ENCODE measurements around the gene TUBA3D. TPM values are rescaled to one million over a fixed set of nuclear protein-coding genes. Genes with fewer than 3 reads are reported as not detected.
"Not testable (repeated sequence)": the region's sequence is repeated elsewhere in the genome, so short reads cannot be mapped to it uniquely, and the experiment has no call there.

TUBA3D gene
- total and polyA plus RNA-seq, 8 donors = 0.92 TPM; not detected in 7

DNA sequence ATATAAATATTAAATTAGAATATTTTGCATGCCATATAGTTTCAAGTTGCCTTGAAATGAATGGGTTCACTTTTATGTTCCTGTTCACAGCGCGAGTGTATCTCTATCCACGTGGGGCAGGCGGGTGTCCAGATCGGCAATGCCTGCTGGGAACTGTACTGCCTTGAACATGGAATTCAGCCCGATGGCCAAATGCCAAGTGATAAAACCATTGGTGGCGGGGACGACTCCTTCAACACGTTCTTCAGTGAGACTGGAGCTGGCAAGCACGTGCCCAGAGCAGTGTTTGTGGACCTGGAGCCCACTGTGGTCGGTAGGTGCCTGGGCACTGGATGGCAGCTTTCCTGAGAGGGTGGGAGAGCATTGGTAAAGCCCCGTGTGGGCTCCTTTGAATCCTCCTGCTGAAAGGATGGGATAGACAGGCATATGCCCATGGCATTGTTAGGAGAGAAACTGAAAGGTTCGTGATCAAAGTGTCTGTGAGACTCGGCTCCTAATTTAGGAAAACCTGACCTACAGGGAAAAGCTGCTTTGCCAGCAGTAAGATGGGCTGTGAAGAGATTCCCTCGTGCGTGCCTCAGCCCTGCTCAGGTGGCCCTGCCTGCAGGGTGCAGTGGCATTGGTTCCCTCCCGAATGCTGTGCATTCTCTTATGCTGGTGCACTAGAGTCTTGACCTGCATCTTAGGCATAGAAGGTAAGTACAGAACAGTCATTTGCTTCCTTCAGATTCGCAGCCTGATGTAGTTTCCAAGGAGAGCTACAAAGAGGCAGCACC lies 2.3 kb downstream of the TUBA3D start:
- H3K36me3 ChIP-seq = peaks cover 0 to 10% (median 9%) of the 10 kb centered on the region in 4 donors
- H3K27me3 ChIP-seq; H3K4me3 ChIP-seq; H3K4me1 ChIP-seq; H3K27ac ChIP-seq; H3K9me3 ChIP-seq; intact Hi-C loops (cut with DNase I; ENCODE audit: low total_unique reads): not testable (repeated sequence)
- DNase-seq = peak in 1 of 2 donors; percentile 62
- 68 to 88% (median 72%) methylated on average over 11 to 15 of the region's 18 CpGs for WGBS, 5 donors

DNA sequence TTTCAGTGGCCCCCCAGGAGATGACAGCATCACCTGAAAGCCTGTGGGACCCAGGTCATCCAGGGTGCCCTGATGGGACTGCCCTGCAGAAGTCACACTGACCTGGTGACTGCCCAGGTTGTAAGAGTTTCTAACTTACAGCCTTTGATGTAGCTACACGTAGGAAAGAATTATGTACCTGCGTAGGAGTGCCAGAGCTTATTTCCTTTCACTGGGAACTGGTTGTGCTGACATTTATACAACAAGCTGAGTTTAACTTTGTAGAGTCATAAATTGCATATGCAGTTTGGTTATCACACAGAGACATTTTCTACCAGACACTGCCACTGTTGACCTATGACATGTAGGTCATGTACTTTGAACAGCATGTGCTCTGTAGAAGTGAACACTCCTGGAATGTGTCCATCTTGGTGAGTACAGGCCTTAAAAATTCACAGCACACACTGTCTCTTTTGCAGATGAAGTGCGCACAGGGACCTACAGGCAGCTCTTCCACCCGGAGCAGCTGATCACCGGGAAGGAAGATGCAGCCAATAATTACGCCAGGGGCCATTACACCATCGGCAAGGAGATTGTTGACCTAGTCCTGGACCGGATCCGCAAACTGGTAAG lies 3.0 kb downstream of the TUBA3D start:
- H3K4me3 ChIP-seq; intact Hi-C loops (cut with DNase I; ENCODE audit: low total_unique reads); DNase-seq; H3K4me1 ChIP-seq; H3K27me3 ChIP-seq; H3K27ac ChIP-seq; H3K9me3 ChIP-seq: not testable (repeated sequence)
- 85 to 96% (median 90%) methylated on average over 8 to 9 of the region's 9 CpGs for WGBS, 5 donors
- H3K36me3 ChIP-seq = peaks cover 0 to 17% (median 16%) of the 10 kb centered on the region in 4 donors

DNA sequence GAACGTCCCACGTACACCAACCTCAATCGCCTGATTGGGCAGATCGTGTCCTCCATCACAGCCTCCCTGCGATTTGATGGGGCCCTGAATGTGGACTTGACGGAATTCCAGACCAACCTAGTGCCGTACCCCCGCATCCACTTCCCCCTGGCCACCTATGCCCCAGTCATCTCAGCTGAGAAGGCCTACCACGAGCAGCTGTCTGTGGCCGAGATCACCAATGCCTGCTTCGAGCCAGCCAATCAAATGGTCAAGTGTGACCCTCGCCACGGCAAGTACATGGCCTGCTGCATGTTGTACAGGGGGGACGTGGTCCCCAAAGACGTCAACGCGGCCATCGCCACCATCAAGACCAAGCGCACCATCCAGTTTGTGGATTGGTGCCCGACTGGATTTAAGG lies 4.4 kb downstream of the TUBA3D start:
- not testable (repeated sequence) for H3K4me3 ChIP-seq, H3K9me3 ChIP-seq, DNase-seq, H3K4me1 ChIP-seq, H3K27me3 ChIP-seq, H3K27ac ChIP-seq
- intact Hi-C loops (cut with DNase I; ENCODE audit: low total_unique reads) = loop anchor here (10.0 kb wide), 1 partner anchor 1296 kb away; the partner anchor contains the start of genes MZT2B and SMPD4
- H3K36me3 ChIP-seq = peaks cover 0 to 23% (median 21%) of the 10 kb centered on the region in 4 donors
- 92 to 99% (median 97%) methylated on average over 8 to 18 of the region's 20 CpGs for WGBS, 5 donors

DNA sequence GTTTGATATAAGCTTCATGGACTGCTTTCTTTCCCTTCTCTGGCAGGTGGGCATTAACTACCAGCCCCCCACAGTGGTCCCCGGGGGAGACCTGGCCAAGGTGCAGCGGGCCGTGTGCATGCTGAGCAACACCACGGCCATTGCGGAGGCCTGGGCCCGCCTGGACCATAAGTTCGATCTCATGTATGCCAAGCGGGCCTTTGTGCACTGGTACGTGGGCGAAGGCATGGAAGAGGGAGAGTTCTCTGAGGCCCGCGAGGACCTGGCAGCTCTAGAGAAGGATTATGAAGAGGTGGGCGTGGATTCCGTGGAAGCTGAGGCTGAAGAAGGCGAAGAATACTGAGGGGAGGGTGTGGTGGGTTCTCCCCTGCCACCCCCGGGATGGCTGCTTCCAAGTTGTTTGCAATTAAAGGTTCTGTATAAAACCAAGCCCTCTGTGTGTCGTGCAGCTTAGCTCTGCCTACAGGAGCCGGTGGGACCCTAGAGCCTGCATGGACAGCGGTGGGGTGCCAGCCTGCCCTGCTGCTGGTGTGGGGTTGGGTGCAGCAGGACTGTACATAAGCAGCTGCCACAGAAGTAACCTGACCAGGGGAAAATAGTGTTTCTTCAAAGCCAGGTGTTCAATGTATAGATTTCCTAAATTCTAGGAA lies 6.7 kb downstream of the TUBA3D start:
- not testable (repeated sequence) for H3K9me3 ChIP-seq, H3K27me3 ChIP-seq, H3K4me1 ChIP-seq, H3K4me3 ChIP-seq, DNase-seq, H3K27ac ChIP-seq
- peaks cover 0 to 29% (median 21%) of the 10 kb centered on the region in 4 donors for H3K36me3 ChIP-seq
- 92 to 98% (median 97%) methylated on average over 16 to 19 of the region's 19 CpGs for WGBS, 5 donors
- intact Hi-C loops (cut with DNase I; ENCODE audit: low total_unique reads) = loop anchor here (10.0 kb wide), 1 partner anchor 1298 kb away; the partner anchor contains the start of genes MZT2B and SMPD4

DNA sequence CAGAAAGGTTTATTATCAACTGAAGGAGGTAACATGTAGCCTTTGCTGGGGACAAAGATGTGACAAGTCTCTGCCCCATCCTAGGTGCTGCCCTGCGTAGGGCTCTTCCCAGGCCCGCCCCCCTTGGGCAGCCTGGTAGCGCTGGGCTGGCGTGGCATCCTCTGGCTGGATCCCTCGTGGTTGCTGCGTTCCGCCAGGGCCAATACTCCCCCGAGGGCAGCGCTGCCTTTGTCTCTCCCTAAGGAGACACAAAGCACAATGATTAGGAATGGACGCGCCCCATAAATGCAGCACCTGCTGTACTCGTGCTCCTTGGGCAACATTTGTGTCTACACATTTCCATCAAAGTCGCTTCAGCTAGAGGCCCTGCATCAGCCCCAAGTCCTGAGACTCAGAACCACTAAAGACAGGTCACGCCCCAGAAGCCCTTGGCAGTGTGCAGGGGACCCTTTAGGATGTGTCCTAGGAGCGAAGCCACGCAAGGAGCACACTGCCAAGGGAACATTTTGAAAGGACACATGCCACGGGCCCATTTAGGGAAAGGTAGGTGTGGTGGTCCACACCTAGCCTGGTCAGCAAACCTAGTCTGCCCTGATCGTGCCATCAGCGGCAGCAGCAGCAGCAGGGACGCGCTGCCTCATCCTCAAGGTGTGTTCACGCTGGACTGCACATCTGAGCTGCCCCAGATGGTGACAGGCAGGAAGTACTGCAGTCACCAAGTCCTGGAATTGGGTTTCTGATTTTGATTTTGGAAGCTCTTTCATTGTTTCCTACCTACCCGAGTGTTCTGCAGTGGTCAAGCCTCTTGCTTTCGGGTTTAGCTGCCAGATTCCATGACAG lies 8.3 kb downstream of the TUBA3D start:
- H3K36me3 ChIP-seq = peaks cover 0 to 29% (median 21%) of the 10 kb centered on the region in 4 donors
- not testable (repeated sequence) for H3K4me1 ChIP-seq, H3K27ac ChIP-seq, H3K4me3 ChIP-seq, DNase-seq, H3K9me3 ChIP-seq, H3K27me3 ChIP-seq
- intact Hi-C loops (cut with DNase I; ENCODE audit: low total_unique reads) = loop anchor here (10.0 kb wide), 1 partner anchor 1299 kb away; the partner anchor contains the start of genes MZT2B and SMPD4
- 93 to 94% (median 93%) methylated on average over 18 to 23 of the region's 24 CpGs for WGBS, 5 donors

DNA sequence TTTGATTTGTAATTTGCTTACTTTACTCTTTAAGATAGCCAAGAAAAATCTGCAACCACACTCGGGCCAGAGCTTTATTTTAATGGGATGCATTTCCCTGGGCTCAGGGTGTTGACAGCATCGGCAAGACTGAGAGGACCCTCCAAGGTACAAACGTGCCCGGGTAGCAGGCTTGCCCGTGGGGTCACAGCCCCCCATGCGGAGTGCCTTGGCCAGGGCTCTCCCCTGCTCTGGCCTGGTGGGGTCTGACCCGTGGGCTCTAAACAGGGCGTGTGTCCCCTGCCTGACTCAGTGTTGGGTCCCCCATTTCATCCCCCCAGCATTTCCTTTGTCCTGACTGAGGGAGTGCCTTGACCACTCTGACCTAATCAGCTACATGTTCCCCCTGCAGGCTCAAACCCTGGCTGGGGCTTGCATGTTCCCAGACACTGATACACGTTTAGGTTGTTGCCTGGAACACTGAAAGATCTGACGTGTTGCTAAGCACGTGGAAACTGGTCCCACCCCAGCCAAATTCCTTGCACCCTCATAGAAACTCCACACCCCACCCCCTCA lies 9.1 kb downstream of the TUBA3D start:
- WGBS, 5 donors = 78 to 89% (median 82%) methylated on average over 11 of the region's 11 CpGs
- H3K9me3 ChIP-seq, H3K4me3 ChIP-seq, DNase-seq, H3K27me3 ChIP-seq, H3K4me1 ChIP-seq, H3K27ac ChIP-seq: not testable (repeated sequence)
- intact Hi-C loops (cut with DNase I; ENCODE audit: low total_unique reads) = loop anchor here (10.0 kb wide), 1 partner anchor 1300 kb away; the partner anchor contains the start of genes MZT2B and SMPD4
- H3K36me3 ChIP-seq = peaks cover 0 to 29% (median 21%) of the 10 kb centered on the region in 4 donors

DNA sequence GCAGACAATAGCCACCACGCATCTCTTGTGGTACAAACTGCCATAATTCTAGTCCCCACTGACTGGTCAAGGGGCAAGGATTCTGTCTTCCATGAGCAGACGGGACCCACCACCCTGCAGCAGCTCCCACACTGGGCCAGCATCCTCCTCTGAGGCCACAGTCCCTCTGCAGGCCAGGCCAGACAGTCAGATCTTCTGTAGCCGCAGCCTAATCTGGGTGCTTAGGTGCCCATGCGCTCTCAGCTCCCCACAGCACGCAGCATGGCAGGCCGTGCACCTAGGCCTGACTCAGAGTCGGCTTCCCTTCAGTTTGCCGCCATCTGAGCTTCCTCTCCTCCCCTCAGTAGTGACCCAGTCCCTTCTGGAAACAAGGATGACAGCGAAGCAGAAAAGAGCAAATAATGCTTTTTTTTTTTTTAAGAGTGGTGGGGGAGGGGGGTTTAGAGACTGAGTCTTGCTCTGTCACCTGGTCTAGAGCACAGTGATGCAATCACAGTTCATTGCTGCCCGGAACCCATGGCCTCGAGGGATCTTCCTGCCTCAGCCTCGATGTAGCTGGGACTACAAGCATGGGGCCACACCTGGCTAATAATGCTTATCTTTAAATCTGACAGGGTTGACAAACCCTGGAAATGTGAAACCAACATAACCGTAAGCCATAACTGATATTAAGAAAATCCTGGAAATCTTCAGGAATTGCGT lies 10.4 kb downstream of the TUBA3D start:
- peaks cover 0 to 29% (median 21%) of the 10 kb centered on the region in 4 donors for H3K36me3 ChIP-seq
- not testable (repeated sequence) for DNase-seq, H3K27ac ChIP-seq, H3K4me3 ChIP-seq, H3K9me3 ChIP-seq, H3K27me3 ChIP-seq
- 86 to 90% (median 88%) methylated on average over 14 of the region's 14 CpGs for WGBS, 5 donors
- H3K4me1 ChIP-seq = peaks cover 5 to 22% (median 15%) of the 10 kb centered on the region in 4 donors
- intact Hi-C loops (cut with DNase I; ENCODE audit: low total_unique reads) = loop anchor here (10.0 kb wide), 1 partner anchor 1302 kb away; the partner anchor contains the start of genes MZT2B and SMPD4
